ENCODE results near the gene GBX2.

DNA sequence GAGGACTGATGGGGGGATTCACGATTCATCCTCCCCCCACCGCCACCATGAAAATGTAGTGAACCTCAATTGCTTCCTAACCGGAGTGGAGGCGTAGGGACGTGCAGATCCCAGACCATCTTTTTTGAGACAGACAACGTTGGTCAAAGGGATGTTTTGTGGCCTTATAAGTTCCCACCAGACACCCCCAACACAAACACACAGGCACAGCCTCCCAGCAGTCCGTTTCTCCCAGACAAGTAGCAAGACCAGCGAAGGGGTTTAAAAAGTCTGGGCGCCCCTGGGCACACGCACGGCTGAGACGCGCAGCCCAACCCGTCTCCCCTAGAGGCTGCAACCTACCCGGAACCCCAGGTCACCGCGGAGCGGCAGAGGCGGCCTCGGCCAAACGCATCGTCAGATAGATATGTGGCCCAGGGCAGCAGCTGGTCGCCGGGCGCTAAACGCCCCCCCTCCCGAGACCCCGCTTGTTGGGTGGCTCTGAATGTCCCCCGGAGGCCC lies 1.3 kb downstream of the GBX2 start:
- TF ChIP-seq, protein P1, sequence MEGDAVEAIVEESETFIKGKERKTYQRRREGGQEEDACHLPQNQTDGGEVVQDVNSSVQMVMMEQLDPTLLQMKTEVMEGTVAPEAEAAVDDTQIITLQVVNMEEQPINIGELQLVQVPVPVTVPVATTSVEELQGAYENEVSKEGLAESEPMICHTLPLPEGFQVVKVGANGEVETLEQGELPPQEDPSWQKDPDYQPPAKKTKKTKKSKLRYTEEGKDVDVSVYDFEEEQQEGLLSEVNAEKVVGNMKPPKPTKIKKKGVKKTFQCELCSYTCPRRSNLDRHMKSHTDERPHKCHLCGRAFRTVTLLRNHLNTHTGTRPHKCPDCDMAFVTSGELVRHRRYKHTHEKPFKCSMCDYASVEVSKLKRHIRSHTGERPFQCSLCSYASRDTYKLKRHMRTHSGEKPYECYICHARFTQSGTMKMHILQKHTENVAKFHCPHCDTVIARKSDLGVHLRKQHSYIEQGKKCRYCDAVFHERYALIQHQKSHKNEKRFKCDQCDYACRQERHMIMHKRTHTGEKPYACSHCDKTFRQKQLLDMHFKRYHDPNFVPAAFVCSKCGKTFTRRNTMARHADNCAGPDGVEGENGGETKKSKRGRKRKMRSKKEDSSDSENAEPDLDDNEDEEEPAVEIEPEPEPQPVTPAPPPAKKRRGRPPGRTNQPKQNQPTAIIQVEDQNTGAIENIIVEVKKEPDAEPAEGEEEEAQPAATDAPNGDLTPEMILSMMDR (IDR thresholded peaks at IDR 0.05) = no peak
- TF ChIP-seq EZH2 (IDR thresholded peaks at IDR 0.05; ENCODE audit: borderline replicate concordance, insufficient read depth, low read depth, low read length, poor library complexity, severe bottlenecking) = no peak

All from B cell (primary cell).